NCI-H226 (cell line): ENCODE data around the gene SDK1.

Source experiments
- DNase-seq: peaks from one replicate; pipeline ENCODE4 v3.0.0-alpha.2; 2015

Gene SDK1

DNA sequence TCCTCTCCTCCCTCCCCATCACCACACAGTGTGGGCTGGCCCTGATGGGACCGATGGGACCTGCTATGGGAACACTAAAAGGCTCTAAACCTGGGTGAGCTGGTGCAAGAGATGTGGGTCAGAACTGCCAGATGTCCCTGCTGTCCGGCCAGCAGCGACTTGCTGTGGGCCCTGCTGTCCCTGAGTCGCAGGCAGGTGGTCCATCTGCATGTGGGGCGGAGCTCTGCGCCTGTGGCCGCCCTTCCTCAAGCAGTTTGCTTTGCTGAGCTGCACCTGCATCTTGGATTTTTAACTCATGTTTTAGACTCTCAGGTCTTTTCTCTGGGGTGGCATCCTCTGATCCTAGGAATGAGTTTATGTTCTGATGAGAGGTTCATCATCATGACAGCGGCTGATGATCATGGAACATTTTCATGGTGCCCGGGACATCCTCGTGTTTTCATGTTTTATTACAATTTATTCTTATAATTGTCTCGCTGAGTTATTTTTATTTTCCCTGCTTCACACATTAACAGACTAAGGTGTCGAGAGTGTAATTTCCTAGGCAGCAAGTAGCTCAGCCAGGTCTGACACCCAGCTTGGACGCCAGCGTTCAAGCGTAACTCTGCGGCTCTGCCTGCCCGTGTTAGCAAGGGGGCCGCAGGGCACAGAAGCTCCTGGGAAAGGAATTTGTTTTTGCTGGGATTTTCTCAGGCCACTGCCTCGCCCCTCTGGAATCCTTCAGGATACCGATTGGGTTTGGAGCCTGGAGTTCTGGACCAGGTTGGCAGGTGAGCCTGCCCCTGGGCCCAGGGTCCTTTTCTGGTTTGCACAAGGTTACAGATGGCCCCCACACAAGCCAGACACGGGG, 765.8 kb downstream of the SDK1 start:
- no peak for DNase-seq

- DNase-seq, result no peak
These were observed 766.4 kb downstream of the SDK1 start for GRCh38 chr7:4067476-4067760.

DNA sequence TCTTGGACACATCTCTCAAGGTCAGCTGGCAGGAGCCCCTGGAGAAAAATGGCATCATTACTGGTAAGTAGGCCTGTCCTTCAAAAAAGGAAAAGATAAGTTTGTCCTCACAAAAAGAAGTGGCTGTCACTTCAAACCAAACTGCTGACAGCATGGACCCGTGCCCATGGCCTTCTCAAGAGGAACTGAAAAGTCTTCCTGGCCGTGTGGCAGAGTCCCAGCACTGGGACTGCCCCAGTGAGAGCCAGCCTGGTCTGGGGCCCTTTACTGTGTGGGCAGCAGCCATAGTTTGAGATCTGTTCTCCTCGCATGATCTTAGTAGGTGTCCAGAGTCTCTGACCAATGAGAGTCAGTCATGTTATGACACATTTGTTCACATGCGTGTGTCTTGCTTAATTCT, 766.8 kb downstream of the SDK1 start:
- no peak for DNase-seq

- DNase-seq, result no peak
These were observed 767.2 kb downstream of the SDK1 start for GRCh38 chr7:4068286-4068685.

DNA sequence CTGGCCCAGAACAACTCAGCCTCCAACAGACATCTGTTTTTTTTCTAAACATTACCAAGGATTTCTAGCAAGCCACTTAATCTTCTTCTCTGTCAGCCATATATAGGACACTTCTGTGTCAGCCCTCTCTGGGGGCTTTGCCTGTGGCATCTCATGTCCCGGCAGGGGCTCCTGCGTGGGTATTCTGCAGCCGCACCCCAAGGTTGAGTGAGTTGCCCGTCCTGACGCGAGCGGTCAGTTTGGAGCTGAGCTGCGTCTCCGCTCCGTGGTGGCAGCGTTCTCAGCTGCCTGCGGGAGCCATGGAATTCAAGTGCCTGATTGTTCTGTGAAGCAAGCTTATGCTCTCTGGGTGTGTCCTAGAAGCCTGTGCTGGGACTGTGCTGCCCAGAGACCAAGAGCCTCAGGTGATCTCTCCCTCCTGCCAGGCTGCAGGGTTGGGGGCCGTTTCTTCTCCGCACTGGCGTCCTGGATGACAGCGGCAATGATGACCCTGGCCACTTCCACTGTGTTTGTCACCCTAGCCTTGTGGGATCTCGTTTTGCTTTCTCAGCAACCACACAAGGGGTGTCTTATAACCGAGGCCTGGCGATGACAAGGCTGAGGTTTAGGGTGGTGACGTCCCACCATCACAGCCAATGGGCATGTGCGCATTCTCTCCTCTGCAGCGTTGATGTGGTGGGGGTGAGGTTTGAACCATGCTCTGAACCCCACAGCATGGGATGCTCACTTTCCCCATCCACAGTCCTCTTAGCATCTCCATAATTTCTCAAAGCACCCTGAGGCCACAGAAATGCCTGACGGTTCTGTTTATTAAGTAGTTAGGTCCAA, 768.4 kb downstream of the SDK1 start:
- DNase-seq, result no peak

DNA sequence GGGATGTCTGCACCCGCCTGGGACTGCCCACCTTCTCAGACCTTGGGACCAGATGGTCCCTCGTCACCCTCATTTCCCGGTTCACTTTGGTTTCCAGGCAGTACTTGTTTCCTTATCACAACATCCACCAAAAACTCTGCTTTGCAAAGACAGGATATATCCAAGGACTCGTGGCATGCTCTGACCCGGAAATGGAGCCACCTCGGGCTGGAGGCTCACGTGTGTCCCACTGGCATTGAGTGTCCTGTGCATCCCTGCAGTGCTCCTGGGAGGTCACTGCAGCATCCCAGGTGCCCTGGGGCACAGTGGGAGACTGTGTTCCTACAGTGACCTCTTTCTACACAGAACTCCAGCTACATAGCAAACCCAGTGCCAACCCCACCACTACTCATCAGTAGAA, 769.2 kb downstream of the SDK1 start:
- DNase-seq, result no peak

DNA sequence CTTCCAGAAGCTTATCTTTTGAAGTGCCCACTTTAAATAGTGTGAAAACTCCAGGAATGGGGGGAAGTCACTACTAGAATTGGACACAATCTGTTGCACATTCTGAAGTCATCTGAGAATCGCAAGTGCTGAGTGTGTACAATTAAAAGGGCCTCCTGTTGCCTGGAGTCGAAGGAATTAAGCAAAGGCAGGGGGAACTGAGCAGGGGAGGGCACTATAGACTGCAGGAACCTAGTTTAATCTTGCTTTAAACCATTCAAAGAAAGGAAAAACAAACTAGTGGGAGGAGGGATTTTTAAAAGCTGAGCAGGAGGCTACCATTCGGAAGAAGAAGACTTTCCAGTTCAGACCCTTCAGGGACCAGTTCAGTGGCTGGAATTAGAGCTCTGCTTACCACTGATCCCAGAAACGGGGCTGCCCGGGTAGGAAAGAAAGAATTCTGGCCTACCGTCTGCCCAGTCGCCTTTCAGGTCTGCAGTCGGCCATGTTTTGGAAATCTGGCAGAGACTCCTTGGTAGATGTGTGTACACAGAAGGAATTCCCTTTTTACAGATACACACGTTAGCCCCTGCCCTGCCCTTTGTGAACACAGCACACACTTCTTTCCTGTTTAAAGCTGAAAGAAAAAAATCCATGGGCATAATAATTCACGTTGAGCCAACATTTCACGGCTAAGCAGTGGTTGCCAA, 770.5 kb downstream of the SDK1 start:
- no peak for DNase-seq

- DNase-seq, result no peak
These were observed 771.3 kb downstream of the SDK1 start for GRCh38 chr7:4072161-4072925.

DNA sequence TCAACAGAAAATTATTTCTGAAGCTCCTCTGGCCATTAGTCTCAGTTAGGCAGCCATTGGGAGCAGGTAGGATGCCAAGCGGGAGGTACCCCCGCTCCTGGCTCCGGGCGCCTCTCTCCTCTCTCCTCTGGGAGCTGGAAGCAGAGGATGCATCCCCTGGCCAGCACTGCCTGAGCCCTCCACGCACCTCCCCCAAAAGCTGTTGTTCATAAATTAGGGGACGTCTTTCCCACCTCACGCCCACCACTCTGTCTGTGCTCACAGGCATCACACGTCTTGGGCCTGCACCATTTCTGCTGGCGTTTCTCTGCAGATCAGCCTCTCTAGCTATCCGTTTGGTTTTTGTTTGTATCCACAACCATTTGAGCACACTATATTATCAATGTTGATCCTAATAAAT, 772.0 kb downstream of the SDK1 start:
- DNase-seq, result no peak

DNA sequence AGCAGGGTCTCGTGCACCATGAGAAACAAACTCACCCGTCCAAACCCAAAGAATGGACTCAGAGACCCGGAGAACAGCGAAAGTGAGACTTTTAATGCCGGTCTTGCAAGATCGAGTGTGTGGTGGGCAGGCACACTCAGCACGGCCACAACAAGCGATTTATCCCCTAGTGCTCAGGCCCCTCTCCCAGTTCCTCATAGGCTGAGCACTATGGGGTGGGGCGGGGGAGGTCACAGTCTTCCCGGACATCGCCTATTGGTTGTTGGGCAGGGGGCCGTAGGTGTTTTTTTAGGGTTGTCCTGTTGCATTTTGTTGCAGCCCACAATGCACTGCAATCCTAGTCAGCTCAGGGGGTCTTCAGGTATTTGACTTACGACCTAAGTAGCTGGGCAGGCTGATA, 772.7 kb downstream of the SDK1 start:
- DNase-seq, result no peak

DNA sequence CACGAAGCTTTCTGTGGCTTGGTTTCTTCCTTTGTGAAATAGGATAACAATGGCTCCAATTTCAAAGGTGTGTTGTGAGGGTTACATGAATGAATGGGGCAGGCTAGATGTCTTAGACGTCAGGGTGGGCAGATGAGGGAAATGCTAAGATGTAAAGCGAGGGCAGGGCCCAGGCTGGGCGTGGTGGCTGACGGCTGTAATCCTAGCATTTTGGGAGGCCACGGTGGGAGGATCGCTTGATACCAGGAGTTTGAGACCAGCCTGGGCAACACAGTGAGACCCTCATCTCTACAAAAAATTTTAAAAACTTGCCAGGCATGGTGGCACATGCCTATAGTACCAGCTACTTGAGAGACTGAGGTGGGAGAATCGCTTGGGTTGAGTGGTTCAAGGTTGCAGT, 773.4 kb downstream of the SDK1 start:
- DNase-seq, result no peak

- DNase-seq, result no peak
These were observed 773.9 kb downstream of the SDK1 start for GRCh38 chr7:4074994-4075393.

DNA sequence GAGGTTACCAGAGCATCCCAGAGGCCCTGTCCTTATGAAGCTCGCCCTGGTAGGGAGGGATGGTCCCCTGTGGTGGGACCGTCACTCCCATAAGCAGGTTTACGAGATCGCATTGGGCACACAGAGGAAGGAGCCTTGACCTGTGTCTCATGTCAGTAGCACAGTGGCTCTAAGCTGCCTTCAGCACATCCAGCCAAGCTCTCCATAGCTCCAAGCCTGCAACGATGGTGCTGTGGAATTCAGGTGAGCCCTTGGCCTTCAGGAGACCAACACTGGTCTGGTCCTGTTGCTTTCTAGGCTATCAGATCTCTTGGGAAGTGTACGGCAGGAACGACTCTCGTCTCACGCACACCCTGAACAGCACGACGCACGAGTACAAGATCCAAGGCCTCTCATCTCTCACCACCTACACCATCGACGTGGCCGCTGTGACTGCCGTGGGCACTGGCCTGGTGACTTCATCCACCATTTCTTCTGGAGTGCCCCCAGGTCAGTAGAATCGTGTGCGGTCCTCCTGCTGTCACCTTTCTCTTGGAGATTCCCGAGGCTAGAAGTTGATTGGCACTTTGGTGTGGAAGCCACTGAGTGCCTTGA, 775.7 kb downstream of the SDK1 start:
- no peak for DNase-seq

- DNase-seq, result no peak
These were observed 776.9 kb downstream of the SDK1 start for GRCh38 chr7:4077980-4078379.

- DNase-seq, result no peak
These were observed 777.5 kb downstream of the SDK1 start for GRCh38 chr7:4078580-4078979.

DNA sequence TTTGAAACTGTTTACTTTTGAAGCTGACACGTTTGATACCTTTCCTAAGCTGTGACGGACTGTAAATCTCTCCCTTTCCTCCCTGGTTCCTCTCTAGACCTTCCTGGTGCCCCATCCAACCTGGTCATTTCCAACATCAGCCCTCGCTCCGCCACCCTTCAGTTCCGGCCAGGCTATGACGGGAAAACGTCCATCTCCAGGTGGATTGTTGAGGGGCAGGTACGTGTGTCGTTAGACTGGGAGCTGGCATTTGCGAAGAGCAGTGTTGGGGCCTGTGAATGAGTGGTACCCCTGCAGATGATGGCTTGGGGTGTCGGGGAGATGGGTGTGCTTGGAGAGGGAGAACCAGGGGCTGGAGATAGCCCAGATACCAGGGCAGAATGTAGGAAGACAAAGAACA, 778.3 kb downstream of the SDK1 start:
- DNase-seq, result no peak

DNA sequence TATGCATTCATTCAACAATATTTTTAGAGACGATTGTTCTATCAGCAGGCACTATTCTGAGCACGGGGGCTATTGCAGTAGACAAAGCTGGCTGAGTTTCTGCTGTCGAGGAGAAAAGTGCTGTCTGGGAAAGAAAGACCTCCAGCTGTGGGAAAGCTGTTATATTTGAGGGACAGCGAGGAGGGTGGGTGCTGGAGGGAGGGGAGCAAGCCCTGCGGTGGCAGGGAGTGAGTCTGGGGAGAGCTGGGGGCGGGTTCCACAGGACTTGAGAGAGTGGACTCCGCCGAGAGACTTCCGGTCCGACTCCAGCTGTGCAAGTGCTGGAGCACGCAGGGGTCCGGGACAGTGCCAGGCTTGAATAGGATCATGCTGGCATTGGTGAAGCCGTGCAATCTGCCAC, 778.9 kb downstream of the SDK1 start:
- no peak for DNase-seq

DNA sequence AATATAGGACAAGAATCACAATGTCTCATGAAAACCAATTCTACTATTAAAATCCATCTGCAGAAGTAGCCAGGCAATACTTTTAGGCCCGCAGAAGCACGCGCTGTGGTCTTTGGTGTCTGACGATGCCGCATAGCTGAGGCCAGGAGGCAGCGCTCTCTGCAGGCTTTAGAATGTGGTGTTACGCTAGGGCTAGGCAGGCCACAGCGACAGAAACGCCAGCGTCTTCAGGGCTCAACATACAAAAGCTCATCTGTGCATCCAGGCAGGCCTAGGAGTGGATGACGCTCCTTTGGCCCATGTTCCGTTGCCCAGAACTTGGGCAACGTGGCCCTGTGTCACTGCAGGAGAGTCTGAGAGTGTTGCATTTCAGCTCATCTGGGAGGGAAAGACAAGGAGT, 779.9 kb downstream of the SDK1 start:
- no peak for DNase-seq

DNA sequence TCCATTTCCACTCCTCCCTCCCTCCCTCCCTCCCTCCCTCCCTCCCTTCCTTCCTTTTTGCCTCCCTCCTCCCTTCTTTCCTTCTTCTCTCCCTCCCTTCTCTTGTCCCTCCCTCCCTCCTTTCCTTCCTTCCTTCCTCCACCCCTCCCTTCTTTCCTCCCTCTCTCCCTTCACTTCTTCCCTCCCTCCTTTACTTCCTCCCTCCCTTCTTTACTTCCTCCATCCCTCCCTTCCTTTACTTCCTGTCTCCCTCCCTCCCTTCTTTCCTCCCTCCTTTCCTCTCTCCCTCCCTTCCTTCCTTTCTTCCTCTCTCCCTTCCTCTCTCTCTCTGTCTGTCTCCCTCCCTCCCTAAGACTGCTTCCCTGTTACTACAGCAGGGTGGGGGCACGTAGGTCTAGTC, 782.5 kb downstream of the SDK1 start:
- no peak for DNase-seq

GRCh38 chr7:4084271-4084670, 783.2 kb downstream of the SDK1 start:
- DNase-seq, result no peak

DNA sequence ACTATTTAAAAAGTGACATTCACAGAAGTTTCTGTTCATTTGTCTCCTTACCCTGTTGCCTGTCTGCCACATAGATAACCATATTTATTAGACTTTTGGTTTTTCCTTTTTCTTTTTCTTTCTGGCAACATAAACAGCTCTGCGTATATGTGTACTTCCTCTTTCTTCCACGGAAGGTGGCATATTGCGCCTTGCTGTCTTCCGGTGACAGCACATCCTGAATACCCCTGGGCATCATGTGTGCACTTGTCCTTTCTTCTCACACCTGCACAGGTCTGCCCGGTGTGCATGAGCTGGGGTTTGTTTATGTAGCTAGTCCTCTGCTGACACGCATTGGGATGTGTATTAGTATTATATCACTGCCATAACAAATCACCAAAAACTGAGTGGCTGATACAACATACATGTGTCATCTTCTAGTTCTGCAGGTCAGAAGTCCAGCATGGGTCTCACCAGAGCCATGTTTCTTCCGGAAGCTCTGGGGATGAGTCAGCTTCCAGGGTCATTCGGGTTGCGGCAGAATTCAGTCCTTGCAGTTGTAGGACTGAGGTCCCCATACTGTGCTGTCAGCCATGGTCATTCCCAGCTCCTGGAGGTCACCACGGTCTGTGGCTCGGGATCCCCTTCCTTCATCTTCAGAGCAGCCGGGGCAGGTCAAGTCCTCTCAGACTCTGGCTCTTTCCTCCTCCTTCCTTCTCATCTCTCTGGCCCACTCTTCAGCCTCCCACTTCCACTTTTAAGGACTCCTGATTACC, 785.1 kb downstream of the SDK1 start:
- DNase-seq, result no peak

DNA sequence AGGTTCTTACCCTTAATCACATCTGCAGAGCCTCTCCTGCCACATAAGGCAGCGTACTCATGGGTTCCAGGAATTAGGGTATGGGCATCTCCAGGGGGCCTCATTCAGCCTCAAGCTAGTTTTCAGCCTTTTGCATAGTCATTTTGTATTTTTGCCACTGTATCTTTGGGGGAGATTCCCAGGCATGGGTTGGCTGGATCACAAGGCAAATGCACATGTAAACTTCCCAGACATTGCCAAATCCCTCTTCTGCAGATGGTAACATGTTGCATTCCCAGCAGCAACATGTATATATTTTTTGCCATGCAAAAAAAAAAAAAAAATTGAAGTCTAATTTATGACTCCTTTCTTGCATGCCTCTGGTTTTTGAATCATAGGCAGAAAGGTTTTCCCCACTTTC, 785.7 kb downstream of the SDK1 start:
- DNase-seq, result no peak
